ENCODE measurements around the gene SLC25A18.

- no peak for TF ChIP-seq TAF1 (IDR thresholded peaks at IDR 0.05; ENCODE audit: borderline replicate concordance, low read depth, low read length)
- TF ChIP-seq POLR2A (IDR thresholded peaks at IDR 0.05; ENCODE audit: low read depth, low read length): no peak
- TF ChIP-seq POLR2AphosphoS5 (IDR thresholded peaks at IDR 0.05; ENCODE audit: low read depth, low read length): no peak
These were observed 3.5 kb downstream of the SLC25A18 start for GRCh38 chr22:17566776-17567175.

Data from GM12892 (cell line).